Right lobe of liver (tissue), 6 donors: ENCODE measurements around the gene RCBTB2. TPM values are rescaled to one million over a fixed set of nuclear protein-coding genes. Genes with fewer than 3 reads are reported as not detected.

ENCODE experiments used
- ATAC-seq, 4 donors: fragments of 200-7000 bp; cut with Tn5 transposase; one replicate each; pipeline ENCODE4 v1.9.1; 2020; ENCODE audit warnings: mild to moderate bottlenecking in 4 of 4, moderate library complexity in 4 of 4
- DNase-seq, 3 donors: peaks; one replicate each; pipeline ENCODE4 v3.0.0-alpha.2; 2020
- H3K27ac ChIP-seq, 3 donors: fragments of 200-600 bp; one replicate each; pipeline ENCODE4 v1.8.0; 2022
- H3K27me3 ChIP-seq, 2 donors: fragments of 200-600 bp; one replicate each; pipeline ENCODE4 v1.8.0; 2022
- H3K36me3 ChIP-seq, 4 donors: fragments of 200-600 bp; sonication (generic) in 1 of 4; one replicate each; pipeline versions ENCODE4 v1.5.1 to v1.8.0; 2017 to 2022; ENCODE audit warnings: control low read depth in 1 of 4
- H3K4me1 ChIP-seq, 4 donors: fragments of 200-600 bp; sonication (generic) in 1 of 4; one replicate each; pipeline versions ENCODE4 v1.5.1 to v1.8.0; 2017 to 2022; ENCODE audit warnings: control low read depth in 1 of 4
- H3K4me3 ChIP-seq, 3 donors: fragments of 200-600 bp; one replicate each; pipeline ENCODE4 v1.8.0; 2022
- H3K9me3 ChIP-seq, 4 donors: fragments of 200-600 bp; sonication (generic) in 1 of 4; one replicate each; pipeline versions ENCODE4 v1.5.1 to v1.8.0; 2017 to 2022; ENCODE audit warnings: control low read depth in 1 of 4
- POLR2A ChIP-seq: fragments of 450-650 bp; IDR thresholded peaks from one replicate; pipeline ENCODE4 v1.6.1; 2017; ENCODE audit warnings: antibody characterized with exemption, mild to moderate bottlenecking
- WGBS: methylation state at CpG from one replicate; pipeline ENCODE4 v1.1.6; 2018; ENCODE audit warnings: low coverage, low lambda C conversion rate; ENCODE audit not compliant: insufficient coverage; ENCODE audit errors: missing lambda C conversion rate; 5-methylcytosine and 5-hydroxymethylcytosine counted together
- intact Hi-C, 2 donors: fragments of 100-400 bp; cut with DNase I; formaldehyde crosslinking; loops; one replicate each; pipeline versions ENCODE4 v1.11.2 to v1.14.1; 2022
- total RNA-seq, 6 experiments: library from RNA; depleted of rRNA in 2 of 6; stranded (reverse); fragments of >200 nt in 2 of 6; fragmentation: NEBNext Ultra II Directional in 3 of 6; extraction: Animal tissue kit (Norgen Biotek cat#: 25700) in 3 of 6; gene quantifications; one replicate each; pipeline versions ENCODE4 v1.1.0 to v1.2.4, GENCODE V29; 2016 to 2023
- TF ChIP-seq, protein P1 (sequence below), 4 donors: fragments of 200-600 bp in 3 of 4; fragments of 450-650 bp in 1 of 4; IDR thresholded peaks; one replicate each; pipeline versions ENCODE4 v1.5.1 to v1.8.0; 2016 to 2022; ENCODE audit warnings: antibody characterized with exemption in 4 of 4, mild to moderate bottlenecking in 2 of 4
- donor health status: DM: no; HTN: yes; CAD: no.
- donor health status: DM: no; HTN: no; CAD: no.
- donor health status: DM: no; HTN: no; CAD: no.
- donor health status: DM: no; HTN: yes; CAD: no.
- donor health status: DM: no; HTN: yes; CAD: no.

RCBTB2 gene
- total RNA-seq, 6 experiments from 2014 or later = 2.6 to 7.5 (median 4.8) TPM

DNA sequence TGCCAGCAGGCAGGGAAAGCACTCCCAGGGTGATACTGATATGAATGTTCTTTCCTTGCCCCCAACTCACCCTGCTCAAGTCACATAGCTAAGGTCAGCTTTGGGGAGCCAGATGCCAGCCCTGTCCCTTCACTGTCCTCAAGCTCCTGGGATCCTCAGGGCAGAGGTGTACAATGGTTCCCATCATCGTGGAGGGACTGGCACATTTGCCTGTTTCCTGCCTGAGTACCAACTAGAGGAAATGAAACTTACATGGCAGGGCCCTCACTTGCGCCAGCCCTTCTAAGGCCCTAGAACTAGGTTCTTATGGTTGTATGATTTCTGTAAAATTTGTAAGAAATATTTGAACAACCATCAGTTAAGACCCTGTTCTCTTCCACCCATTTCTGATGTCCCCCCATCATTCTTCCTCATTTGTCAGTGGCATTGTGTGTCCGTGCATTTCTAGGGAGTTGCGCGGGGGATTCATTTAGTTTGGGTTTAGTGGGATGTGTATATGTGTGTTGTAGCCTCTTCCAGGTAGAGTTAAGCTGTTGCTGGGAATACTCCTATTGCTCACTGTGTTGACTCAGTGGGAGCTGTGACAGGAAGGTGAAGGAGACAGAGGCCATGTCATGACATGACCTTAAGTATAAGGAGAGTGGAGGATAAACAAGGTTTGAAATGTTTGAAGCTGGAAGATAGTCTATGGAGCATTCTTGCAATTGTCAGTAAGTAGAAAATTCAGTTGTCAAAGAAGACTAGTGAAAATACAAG lies 41.3 kb upstream of the RCBTB2 start:
- H3K9me3 ChIP-seq = no peaks in the 10 kb centered on the region
- no peaks in the 10 kb centered on the region for H3K36me3 ChIP-seq
- TF ChIP-seq, protein P1, sequence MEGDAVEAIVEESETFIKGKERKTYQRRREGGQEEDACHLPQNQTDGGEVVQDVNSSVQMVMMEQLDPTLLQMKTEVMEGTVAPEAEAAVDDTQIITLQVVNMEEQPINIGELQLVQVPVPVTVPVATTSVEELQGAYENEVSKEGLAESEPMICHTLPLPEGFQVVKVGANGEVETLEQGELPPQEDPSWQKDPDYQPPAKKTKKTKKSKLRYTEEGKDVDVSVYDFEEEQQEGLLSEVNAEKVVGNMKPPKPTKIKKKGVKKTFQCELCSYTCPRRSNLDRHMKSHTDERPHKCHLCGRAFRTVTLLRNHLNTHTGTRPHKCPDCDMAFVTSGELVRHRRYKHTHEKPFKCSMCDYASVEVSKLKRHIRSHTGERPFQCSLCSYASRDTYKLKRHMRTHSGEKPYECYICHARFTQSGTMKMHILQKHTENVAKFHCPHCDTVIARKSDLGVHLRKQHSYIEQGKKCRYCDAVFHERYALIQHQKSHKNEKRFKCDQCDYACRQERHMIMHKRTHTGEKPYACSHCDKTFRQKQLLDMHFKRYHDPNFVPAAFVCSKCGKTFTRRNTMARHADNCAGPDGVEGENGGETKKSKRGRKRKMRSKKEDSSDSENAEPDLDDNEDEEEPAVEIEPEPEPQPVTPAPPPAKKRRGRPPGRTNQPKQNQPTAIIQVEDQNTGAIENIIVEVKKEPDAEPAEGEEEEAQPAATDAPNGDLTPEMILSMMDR (IDR thresholded peaks at IDR 0.05) = no peak
- no peak overlapping the region for H3K4me3 ChIP-seq
- H3K4me1 ChIP-seq = peaks cover 0 to 3% (median 0%) of the 10 kb centered on the region in 4 donors
- ATAC-seq (no peak), DNase-seq (peak in 1 of 3 donors; percentile 37)
- intact Hi-C loops = loop anchor here in 1 of 2 donors (10.0 kb wide), 1 partner anchor 239 kb away; no protein-coding TSS in a partner anchor
- 82% methylated on average over 5 of the region's 5 CpGs for WGBS
- no peaks in the 10 kb centered on the region for H3K27me3 ChIP-seq
- H3K27ac ChIP-seq = peak overlapping the region in 2 of 3 donors; percentile 1 to 2

DNA sequence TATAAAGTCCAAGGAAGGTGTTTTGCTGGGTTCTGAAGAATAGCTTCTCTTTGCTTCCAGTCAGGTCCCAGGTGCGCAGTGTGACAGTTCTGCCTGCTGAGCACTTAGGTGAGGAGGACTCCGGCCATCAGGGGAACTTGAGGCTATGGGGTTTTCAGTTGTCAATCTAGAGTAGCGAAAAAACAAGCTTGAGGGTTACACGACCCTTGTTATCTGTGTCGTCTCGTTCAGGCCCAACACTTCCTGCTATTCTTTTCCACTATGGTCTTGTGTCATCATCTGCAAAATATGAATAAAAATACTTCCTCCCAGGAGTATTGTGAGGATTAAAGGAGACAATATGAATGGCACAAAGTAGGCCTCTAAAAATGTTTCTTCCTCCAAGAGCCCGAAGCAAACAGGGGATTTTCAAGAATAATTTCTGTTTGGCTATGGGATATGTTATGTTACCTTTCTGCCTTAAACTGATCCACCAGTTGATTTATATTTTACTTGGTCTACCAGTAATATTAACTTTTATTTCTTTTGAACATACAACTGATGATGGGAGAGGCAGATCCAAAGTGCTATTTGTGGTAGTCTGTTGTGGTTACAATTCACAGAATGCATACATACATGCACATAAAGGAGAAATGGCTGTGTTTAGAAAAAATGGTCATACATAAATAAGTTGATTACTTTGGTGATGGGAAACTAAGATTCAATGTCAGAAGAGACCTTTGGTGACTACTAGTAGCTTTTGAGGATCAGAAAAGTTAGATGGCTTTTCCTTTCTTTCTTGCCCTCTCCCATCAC lies 40.5 kb upstream of the RCBTB2 start:
- Histone ChIP-seq H3K36me3 (no peaks in the 10 kb centered on the region), H3K27ac (peak overlapping the region in 2 of 3 donors; percentile 1 to 41), H3K27me3 (no peaks in the 10 kb centered on the region), H3K9me3 (no peaks in the 10 kb centered on the region), H3K4me3 (no peak overlapping the region), H3K4me1 (peaks cover 0 to 3% (median 0%) of the 10 kb centered on the region in 4 donors)
- DNase-seq (no peak), ATAC-seq (peak; percentile 35 to 61 (median 51))
- WGBS = 71% methylated on average over 7 of the region's 7 CpGs
- TF ChIP-seq POLR2A = no peak
- TF ChIP-seq, protein P1 (IDR thresholded peaks at IDR 0.05) = no peak
- intact Hi-C loops = loop anchor here in 1 of 2 donors (10.0 kb wide), 1 partner anchor 239 kb away; no protein-coding TSS in a partner anchor

DNA sequence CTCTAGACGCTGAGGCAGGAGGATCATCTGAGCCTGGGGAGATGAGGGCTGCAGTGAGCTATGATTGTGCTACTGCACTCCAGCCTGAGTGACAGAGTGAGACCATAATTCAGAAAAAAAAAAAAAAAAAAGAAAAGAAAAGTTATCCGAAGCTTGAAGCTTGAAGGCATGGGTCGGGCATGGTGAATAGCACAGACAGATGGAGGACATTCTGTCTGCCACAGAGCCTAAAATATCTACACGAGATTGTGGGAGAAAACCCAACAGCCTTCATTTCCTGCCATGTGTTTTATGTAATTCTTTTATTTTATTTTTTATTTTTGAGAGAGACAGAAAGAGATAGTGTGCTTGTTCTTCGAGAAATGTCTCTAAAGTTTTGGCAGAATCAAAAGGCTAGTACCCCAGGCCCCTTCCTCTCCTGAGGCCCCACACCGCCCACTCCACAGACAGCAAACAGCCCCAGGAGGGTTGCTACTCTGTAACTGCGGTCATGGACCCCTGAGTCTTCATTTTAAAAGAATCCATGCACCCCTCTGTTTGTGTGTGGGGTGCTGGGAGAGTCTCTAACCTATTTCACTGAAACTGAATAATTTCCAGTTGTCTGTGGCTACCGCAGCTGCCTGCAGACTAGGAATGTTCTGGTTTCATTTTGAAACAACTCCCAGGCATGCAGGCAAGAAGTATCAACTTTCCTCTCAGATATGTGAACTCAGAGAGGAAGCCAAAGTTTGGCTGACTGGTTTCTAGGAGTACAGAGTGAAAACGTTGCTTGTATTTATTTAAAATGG lies 38.4 kb upstream of the RCBTB2 start:
- DNase-seq = no peak
- intact Hi-C loops = loop anchor here in 1 of 2 donors (10.0 kb wide), 1 partner anchor 237 kb away; no protein-coding TSS in a partner anchor
- Histone ChIP-seq H3K36me3 (no peaks in the 10 kb centered on the region), H3K27me3 (no peaks in the 10 kb centered on the region), H3K9me3 (no peaks in the 10 kb centered on the region), H3K27ac (peak overlapping the region; percentile 58 to 64 (median 61)), H3K4me1 (peaks cover 0 to 13% (median 0%) of the 10 kb centered on the region in 4 donors), H3K4me3 (no peak overlapping the region)
- ATAC-seq = peak; percentile 44 to 59 (median 53)
- 41% methylated on average over 9 of the region's 9 CpGs for WGBS
- TF ChIP-seq, protein P1 (IDR thresholded peaks at IDR 0.05) = no peak
- TF ChIP-seq POLR2A = no peak

DNA sequence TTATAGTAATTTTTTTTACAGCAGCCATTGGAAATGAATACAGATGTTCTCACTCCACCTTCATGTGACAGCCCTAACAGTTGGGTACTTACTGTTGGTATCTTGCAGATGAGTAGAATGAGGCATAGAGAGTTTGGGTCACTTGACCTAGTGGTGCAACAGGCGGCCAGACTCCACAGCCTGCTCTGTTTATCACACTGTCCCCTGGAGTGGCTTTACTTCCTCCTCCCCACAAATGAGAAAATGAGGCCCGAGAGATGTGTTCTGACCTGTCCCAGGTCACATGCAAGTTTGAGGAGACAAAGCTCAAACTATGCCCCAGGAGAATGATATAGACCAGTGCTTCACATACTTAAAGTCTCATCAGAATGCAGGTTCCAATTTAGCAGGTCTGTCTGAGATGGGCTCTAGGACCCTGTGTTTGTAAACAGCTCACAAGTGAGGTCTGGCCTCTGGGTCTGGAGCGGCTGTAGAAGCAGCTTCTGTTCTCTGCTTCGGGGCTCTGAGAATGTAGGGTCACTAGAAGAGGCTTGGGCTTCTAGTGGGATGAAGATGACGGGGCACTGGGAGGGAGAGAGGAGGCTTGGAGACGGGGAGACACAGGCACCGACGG lies 37.4 kb upstream of the RCBTB2 start:
- intact Hi-C loops = loop anchor here in 1 of 2 donors (10.0 kb wide), 1 partner anchor 236 kb away; no protein-coding TSS in a partner anchor
- Histone ChIP-seq H3K9me3 (no peaks in the 10 kb centered on the region), H3K4me1 (peaks cover 0 to 13% (median 0%) of the 10 kb centered on the region in 4 donors), H3K4me3 (no peak overlapping the region), H3K27me3 (no peaks in the 10 kb centered on the region), H3K27ac (peak overlapping the region; percentile 13 to 61 (median 53)), H3K36me3 (no peaks in the 10 kb centered on the region)
- 80% methylated on average over 7 of the region's 8 CpGs for WGBS
- TF ChIP-seq, protein P1 (IDR thresholded peaks at IDR 0.05) = no peak
- TF ChIP-seq POLR2A = no peak
- DNase-seq = no peak
- peak in 3 of 4 donors; percentile 36 to 43 (median 39) for ATAC-seq
